Epithelial cell of esophagus (primary cell): Measurements from ENCODE around the gene IL1RAPL1.

Experiments used
- DNase-seq: peaks from one replicate; pipeline ENCODE4 v3.0.0; 2010; ENCODE audit warnings: low read depth
- H3K4me3 ChIP-seq: 2 replicates; pipeline ENCODE4 v1.5.1; 2011; ENCODE audit warnings: mild to moderate bottlenecking, low read length, control low read depth
- TF ChIP-seq, protein P1 (sequence below): IDR thresholded peaks from 2 replicates; pipeline ENCODE4 v1.5.1; 2011; ENCODE audit warnings: low read depth, mild to moderate bottlenecking, low read length, control low read depth, inconsistent platforms; ENCODE audit not compliant: insufficient read depth; ENCODE audit errors: missing control alignments

IL1RAPL1 gene

DNA sequence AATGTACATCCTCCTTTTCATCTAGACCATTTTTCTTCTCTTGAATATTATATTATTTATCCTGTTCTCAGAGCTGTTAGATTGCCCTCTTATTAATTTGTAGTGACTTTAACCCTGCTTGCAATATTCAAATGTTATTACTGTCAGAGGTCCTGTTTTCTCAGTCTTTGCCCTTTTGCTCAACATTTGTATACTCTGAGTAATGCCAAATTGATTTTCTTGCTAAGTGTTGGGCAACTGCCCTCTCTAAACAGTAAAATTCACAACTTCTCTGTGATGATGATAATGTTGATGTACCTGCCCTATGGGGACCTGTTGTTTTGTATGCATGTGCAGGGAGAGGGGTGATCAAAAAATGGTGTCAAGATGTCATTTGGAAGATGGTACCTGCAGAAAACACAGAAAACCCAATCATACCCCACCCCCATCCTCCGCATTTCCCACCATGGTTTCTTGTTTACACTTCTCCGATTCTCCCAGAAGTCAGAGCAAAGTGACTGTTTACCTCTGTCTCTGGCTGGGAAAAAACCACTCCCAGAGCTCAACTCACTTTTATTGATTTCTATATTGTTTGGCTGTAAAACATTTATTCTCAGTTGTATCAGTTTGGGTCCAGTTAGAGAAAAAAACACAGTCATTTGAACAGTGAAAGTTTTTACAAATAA lies 694.0 kb downstream of the IL1RAPL1 start:
- H3K4me3 ChIP-seq: no peak overlapping the region
- no peak for DNase-seq
- TF ChIP-seq, protein P1, sequence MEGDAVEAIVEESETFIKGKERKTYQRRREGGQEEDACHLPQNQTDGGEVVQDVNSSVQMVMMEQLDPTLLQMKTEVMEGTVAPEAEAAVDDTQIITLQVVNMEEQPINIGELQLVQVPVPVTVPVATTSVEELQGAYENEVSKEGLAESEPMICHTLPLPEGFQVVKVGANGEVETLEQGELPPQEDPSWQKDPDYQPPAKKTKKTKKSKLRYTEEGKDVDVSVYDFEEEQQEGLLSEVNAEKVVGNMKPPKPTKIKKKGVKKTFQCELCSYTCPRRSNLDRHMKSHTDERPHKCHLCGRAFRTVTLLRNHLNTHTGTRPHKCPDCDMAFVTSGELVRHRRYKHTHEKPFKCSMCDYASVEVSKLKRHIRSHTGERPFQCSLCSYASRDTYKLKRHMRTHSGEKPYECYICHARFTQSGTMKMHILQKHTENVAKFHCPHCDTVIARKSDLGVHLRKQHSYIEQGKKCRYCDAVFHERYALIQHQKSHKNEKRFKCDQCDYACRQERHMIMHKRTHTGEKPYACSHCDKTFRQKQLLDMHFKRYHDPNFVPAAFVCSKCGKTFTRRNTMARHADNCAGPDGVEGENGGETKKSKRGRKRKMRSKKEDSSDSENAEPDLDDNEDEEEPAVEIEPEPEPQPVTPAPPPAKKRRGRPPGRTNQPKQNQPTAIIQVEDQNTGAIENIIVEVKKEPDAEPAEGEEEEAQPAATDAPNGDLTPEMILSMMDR: no peak

DNA sequence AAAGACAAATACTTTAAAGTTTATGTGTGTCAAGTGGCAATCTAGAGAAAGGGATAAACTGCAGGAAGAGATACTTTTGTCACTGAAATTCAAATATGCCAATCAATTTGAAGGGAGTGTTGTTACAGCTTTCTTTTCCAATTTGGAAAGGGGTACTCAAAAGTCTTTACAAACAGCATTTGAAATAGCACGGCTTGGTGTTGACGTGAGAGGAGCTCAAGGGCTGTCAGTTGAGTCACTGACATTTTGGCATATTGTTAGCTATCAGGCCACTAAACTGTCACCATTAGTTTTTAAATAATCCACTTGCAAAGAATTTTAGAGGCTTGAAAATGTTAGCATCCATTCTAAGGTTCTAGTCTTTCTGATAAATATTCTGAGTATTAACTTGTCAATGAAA lies 698.4 kb downstream of the IL1RAPL1 start:
- no peak overlapping the region for H3K4me3 ChIP-seq
- DNase-seq: no peak
- TF ChIP-seq, protein P1: no peak

DNA sequence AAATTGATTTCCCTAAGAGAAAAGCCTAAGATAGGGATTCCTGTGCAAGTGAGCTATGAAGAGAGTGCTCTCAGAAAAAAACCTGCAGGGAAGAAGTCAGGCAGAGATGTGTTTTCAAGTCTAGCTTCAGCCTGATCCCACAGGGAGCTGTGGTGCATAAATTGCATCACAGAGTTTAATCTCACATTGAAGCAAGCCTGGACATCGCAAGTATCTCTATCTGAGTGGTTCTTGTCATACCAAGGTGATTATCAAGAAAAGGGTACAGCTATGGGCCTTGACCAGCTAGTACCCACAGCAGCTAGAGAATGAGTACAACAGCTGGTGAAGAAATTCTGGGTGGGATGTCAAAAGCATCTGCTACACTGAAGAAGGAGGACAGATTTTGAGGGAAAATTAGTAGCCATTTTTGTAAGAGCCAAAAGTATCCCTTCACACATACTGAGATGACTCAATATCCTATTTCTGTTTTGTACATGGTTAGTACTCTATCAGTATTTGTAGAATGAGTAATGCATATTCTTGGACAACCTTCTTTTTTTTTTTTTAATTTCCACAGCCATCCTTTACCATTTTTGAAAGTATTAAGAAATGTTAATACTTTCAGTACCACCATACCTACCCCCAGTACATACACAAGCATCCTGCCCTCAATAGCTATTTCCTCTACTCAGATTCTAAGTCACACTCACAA lies 708.9 kb downstream of the IL1RAPL1 start:
- peak; percentile 0 for DNase-seq
- TF ChIP-seq, protein P1: no peak
- no peak overlapping the region for H3K4me3 ChIP-seq

DNA sequence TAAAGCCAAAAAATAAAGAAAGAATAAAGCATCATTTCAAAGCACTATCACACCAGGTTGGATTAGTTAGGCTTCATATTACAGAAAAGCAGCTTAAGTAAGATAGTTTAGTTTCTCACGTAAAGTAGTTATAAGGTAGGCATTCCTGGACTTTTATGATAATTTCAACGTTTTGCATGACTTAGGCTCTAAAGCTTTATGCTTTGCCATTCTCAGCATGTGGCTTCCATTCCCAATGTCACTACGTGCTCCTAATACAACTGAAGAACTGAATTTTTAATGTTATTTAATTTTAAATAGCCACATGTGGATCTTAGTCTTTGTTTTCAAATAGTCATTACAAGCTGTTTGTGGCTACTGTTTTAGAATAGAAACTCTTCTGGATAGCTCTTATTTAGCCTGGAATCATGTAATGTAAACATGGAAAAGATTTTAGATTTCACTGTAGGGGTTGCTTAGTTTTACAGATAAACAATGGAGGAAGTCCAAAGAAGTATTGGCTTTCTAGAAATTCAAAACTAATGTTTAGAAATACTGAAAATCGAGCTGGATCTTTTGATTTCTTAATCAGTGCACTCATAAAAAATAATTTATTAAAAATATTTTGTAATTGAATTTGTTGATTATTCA lies 710.0 kb downstream of the IL1RAPL1 start:
- TF ChIP-seq, protein P1: no peak
- DNase-seq: no peak

DNA sequence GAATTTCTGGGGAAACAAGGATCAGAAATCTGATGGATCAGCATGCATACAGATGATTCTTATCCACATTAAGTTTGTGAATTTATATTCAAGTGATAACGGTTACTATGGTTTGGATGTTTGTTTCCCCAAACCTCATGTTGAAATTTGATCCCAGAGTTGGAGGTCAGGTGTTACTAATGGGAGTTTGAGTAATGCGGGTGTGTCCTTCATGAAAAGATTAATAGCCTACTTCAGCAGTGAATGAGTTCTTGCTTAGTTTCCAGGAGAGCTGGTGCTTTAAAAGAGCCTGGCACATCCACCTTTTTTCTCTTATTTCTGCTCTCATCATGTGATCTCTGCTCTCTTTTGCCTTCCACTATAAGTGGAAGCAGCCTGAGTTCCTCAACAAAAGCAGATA lies 712.4 kb downstream of the IL1RAPL1 start:
- peak; percentile 33 for DNase-seq
- no peak overlapping the region for H3K4me3 ChIP-seq
- TF ChIP-seq, protein P1: no peak

More for the DNA sequence above, 710.0 kb downstream of the IL1RAPL1 start:
- H3K4me3 ChIP-seq: no peak overlapping the region

DNA sequence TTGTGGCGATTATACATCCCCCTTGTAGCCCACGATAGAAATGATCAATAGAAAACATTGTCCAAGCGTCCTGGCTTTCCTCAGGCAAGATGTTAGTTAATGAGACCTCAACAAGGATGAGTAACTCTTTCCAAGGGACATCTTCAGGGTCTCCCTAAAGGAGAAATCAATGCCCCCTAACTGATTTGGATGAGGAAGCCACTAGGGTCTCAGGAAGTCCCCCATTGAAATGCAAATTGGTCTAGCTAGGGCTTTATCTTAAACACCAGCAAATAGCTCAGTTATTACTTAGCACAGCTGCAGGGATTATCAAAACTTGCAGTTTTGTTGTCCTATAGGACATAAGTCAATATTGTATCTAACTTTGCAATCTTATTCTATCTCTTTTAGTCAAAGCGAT lies 721.5 kb downstream of the IL1RAPL1 start:
- TF ChIP-seq, protein P1: no peak
- no peak overlapping the region for H3K4me3 ChIP-seq
- DNase-seq: no peak
